Rectal smooth muscle tissue (tissue), 1 donor: Measurements from ENCODE around the gene TESK2.
"Not testable (repeated sequence)": the region's sequence is repeated elsewhere in the genome, so short reads cannot be mapped to it uniquely, and the experiment has no call there.

Experiments used
- H3K27ac ChIP-seq: one replicate; pipeline ENCODE4 v1.7.0; 2013; ENCODE audit warnings: low read depth, low read length, inconsistent platforms
- H3K27me3 ChIP-seq: one replicate; pipeline ENCODE4 v1.7.0; 2013; ENCODE audit warnings: low read length; ENCODE audit not compliant: control insufficient read depth, insufficient read depth
- H3K36me3 ChIP-seq: one replicate; pipeline ENCODE4 v1.7.0; 2013; ENCODE audit warnings: low read length; ENCODE audit not compliant: control insufficient read depth, insufficient read depth
- H3K4me1 ChIP-seq: one replicate; pipeline ENCODE4 v1.7.0; 2013; ENCODE audit warnings: low read length; ENCODE audit not compliant: control insufficient read depth, insufficient read depth
- H3K4me3 ChIP-seq: one replicate; pipeline ENCODE4 v1.7.0; 2013; ENCODE audit warnings: low read length
- H3K9ac ChIP-seq: one replicate; pipeline ENCODE4 v1.7.0; 2013; ENCODE audit warnings: low read length

The TESK2 gene

DNA sequence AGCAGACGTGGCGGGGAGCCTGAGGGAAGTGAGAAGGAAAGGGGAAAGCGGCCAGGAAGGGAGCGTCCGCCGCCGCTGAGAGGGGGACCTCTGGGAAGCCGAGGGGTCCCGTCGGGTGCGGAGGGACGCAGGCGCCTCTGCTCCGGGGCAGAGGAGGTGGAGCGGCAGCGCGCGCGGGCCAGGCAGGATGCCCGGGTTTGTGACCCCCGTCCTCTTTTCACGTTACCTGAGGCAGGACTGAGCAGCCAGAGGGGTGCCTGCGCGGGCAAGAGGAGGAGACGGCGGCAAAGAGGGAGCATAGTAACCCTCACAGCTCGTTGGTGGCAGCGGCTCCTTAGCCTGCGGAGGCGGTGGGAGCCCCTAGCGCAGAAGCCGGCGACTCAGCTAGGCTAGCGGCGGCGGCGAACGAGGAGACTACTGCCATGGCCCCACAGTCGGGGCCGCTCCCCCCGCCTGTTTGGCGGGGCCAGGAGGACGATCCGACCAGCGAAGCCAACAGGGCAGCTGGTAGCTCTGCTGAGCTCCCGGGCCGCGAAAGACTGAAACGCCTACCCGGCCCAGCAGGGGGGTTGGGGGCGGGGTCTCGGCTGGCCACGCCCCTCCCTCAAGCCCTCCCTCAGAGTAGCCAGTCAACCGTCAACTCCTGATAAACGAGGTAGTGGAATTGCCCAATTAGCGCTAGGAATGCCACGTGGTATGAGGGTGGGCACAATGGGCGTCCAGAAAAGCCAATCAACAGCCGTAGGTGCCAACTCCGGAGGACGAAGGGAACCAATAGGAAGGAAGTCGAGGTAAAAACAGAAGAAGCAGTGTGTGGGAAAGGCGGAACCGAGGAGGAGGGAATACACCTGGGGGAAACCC, at the start of gene TESK2:
TESK2 (minus strand) TSS at position 538 of the 861 bp plus-strand sequence. CDS start 33,378 bp downstream, outside the sequence.
- peaks cover 2% of the 10 kb centered on the region for H3K4me1 ChIP-seq
- no peaks in the 10 kb centered on the region for H3K27me3 ChIP-seq
- H3K9ac ChIP-seq = peak within 1 kb of the TSS; percentile 54
- H3K4me3 ChIP-seq = peak within 1 kb of the TSS; percentile 93
- H3K36me3 ChIP-seq = no peaks in the 10 kb centered on the region
- H3K27ac ChIP-seq = peak within 1 kb of the TSS; percentile 58

DNA sequence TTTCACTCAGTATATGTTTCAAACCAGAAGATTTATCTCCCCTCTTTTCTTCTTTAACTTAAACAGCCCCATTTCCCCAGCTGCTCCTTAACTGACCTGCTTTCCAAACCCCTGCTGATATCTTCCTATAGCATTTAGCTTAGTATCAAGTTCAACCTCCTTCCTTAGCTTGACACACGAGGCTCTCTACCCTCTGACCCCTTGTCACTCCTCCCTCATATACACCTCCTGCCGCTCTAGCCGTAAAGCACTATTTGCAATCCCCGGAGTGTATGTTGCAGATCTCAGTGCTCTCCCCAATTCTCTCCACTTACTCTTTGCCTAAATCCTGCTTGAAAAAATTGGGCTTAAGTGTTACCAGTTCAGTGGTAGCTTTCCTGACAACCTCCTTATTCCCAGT, 45.9 kb upstream of the TESK2 start:
- Histone ChIP-seq H3K36me3 (no peaks in the 10 kb centered on the region), H3K27ac (no peak overlapping the region), H3K27me3 (no peaks in the 10 kb centered on the region), H3K4me1 (no peaks in the 10 kb centered on the region), H3K9ac (no peak overlapping the region), H3K4me3 (no peak overlapping the region)

GRCh38 chr1:45535988-45536766, 45.2 kb upstream of the TESK2 start:
- Histone ChIP-seq H3K27ac (no peak overlapping the region), H3K27me3 (no peaks in the 10 kb centered on the region), H3K36me3 (no peaks in the 10 kb centered on the region), H3K4me3 (no peak overlapping the region), H3K4me1 (no peaks in the 10 kb centered on the region), H3K9ac (no peak overlapping the region)

DNA sequence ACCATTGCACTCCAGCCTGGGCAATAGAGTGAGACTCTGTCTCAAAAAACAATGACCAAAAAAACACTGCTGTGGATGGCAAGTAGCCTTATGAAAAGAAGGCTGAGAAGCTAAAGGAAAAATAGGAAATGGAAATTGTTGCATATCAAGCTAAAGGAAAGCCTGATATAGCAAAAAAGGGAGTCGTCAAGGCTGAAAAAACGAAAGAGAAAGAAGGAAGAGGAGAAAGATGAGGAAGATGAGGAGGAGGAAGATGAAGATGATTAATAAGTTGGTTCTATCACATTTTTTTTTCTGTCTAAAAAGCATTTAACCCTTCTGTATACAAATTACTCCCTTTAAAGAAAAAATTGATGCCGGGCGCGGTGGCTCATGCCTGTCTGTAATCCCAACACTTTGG, 40.9 kb upstream of the TESK2 start:
- no peaks in the 10 kb centered on the region for H3K4me1 ChIP-seq
- H3K36me3 ChIP-seq = no peaks in the 10 kb centered on the region
- H3K4me3 ChIP-seq = no peak overlapping the region
- no peak overlapping the region for H3K27ac ChIP-seq
- H3K27me3 ChIP-seq = no peaks in the 10 kb centered on the region
- no peak overlapping the region for H3K9ac ChIP-seq

GRCh38 chr1:45530632-45531135, 39.7 kb upstream of the TESK2 start:
- H3K27me3 ChIP-seq = no peaks in the 10 kb centered on the region
- H3K36me3 ChIP-seq = no peaks in the 10 kb centered on the region

DNA sequence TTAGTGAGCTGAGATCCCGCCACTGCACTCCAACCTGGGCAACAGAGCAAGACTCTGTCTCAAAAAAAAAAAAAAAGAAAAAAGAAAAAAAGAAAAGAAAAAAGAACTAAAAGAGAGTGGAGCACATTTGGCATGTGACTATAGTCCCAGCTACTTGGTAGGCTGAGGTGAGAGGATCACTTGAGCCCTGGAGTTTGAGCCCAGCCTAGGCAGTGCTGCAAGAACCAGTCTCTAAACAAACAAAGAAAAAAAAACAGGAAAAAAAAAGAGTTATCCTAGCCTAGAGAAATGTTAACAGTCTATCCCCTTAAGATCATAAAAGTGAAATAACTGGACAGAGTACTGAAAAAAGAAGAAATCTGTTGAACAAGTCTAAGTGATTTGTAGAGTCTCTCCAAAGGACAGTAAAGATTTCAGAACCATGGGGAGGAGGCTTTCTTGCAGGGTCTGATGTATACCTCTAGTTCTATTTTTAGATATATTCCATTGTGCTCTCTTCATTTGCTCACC, 35.2 kb upstream of the TESK2 start:
- Histone ChIP-seq H3K36me3 (no peaks in the 10 kb centered on the region), H3K27ac (no peak overlapping the region), H3K4me1 (peaks cover 2% of the 10 kb centered on the region), H3K9ac (no peak overlapping the region), H3K27me3 (no peaks in the 10 kb centered on the region), H3K4me3 (no peak overlapping the region)

More at GRCh38 chr1:45530632-45531135, 39.7 kb upstream of the TESK2 start:
- H3K4me1 ChIP-seq = no peaks in the 10 kb centered on the region
- no peak overlapping the region for H3K4me3 ChIP-seq
- no peak overlapping the region for H3K9ac ChIP-seq
- no peak overlapping the region for H3K27ac ChIP-seq

DNA sequence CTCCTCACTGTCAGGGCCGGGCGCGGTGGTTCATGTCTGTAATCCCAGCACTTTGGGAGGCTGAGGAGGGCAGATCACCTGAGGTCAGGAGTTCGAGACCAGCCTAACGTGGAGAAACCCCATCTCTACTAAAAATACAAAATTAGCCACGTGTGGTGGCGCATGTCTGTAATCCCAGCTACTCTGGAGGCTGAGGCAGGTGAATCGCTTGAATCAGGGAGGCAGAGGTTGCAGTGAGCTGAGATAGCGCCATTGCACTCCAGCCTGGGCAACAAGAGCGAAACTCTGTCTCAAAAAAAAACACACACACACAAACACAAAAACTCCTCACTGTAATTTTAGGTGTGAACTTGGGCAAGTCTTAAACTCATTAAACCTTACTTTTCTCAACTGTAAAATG, 33.0 kb upstream of the TESK2 start:
- H3K27me3 ChIP-seq, H3K9ac ChIP-seq, H3K4me1 ChIP-seq, H3K36me3 ChIP-seq, H3K4me3 ChIP-seq, H3K27ac ChIP-seq: not testable (repeated sequence)

- not testable (repeated sequence) for H3K27ac ChIP-seq, H3K9ac ChIP-seq, H3K4me1 ChIP-seq, H3K27me3 ChIP-seq, H3K36me3 ChIP-seq, H3K4me3 ChIP-seq
Measured at GRCh38 chr1:45523516-45523915, 32.6 kb upstream of the TESK2 start.

GRCh38 chr1:45522324-45523104, 31.6 kb upstream of the TESK2 start:
- peak overlapping the region; percentile 78 for H3K4me3 ChIP-seq
- no peaks in the 10 kb centered on the region for H3K27me3 ChIP-seq
- peak overlapping the region; percentile 96 for H3K9ac ChIP-seq
- H3K4me1 ChIP-seq = peaks cover 2% of the 10 kb centered on the region
- H3K27ac ChIP-seq = peak overlapping the region; percentile 93
- H3K36me3 ChIP-seq = peaks cover 2% of the 10 kb centered on the region

DNA sequence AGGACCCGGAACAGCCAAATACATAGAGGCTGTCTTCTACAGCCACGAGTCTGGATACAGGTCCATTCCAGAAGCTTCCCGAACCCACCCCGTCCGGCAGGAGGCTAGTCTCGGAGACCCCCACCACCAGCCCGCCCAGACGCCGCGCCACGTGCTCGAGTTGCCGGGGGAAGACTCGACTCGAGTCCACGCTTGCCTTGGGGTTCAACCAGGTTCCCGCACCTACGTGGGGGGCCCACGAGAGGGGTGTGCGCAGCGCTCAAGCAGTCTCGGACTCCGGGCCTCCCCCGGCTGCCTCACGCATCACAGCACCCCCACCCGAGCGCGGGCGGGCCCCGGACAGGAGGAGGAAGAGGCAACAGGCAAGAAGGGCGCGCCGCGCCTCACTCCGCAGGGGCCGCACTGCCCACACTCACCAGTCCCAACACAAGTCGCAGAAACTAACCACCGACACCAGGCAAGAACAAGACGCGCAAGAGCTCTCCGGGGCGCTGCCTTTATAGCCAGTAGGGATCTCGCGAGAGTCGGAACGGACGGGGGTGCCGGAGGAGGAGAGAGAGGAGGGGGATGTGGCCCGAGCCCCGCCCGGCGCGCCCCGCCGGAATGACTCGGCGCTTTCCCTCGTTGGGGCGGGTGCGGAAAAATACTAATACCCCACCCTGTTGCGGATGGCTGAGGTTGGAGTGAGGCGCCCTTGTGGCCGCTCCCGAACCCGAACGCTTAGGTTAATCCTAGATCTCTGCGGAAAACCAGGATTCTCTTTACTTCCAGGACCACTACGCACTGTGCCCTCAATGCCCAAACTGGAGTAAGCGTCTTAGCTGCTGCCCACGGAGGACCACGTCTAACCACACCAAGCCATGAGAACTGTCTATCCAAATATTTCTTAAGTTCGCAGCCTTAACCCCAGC, 30.7 kb upstream of the TESK2 start, which contains the start of gene PRDX1:
PRDX1 (minus strand) TSS at position 472 of the 911 bp plus-strand sequence. CDS start 2,841 bp downstream, outside the sequence.
- Histone ChIP-seq H3K36me3 (peaks cover 6% of the 10 kb centered on the region), H3K27me3 (no peaks in the 10 kb centered on the region), H3K9ac (peak within 1 kb of the TSS; percentile 96), H3K4me1 (peaks cover 2% of the 10 kb centered on the region), H3K4me3 (peak within 1 kb of the TSS; percentile 78), H3K27ac (peak within 1 kb of the TSS; percentile 93)

DNA sequence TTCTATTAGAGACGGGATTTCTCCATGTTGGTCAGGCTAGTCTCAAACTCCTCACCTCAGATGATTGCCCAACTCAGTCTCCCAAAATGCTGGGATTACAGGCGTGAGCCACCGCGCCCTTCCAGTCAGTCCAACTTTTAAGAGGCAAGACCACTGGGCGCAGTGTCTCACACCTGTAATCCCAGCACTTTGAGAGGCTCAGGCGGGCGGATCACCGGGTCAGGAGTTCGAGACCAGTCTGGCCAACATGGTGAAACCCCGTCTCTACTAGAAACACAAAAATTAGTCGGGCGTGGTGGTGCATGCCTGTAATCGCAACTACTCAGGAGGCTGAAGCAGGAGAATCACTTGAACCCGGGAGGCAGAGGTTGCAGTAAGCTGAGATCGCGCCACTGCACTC, 28.8 kb upstream of the TESK2 start:
- H3K27ac ChIP-seq, H3K4me1 ChIP-seq, H3K9ac ChIP-seq, H3K4me3 ChIP-seq, H3K27me3 ChIP-seq, H3K36me3 ChIP-seq: not testable (repeated sequence)
